Mucosa of rectum (tissue), 2 donors: ENCODE measurements around the gene DIS3L2.

Experiments
- H3K27ac ChIP-seq, 2 donors: one replicate each; pipeline ENCODE4 v1.7.0; 2013; ENCODE audit warnings: inconsistent platforms in 2 of 2, low read depth in 2 of 2, low read length in 2 of 2
- H3K27me3 ChIP-seq, 2 donors: one replicate each; pipeline ENCODE4 v1.7.0; 2013; ENCODE audit warnings: low read length in 2 of 2; ENCODE audit not compliant: control insufficient read depth in 2 of 2, insufficient read depth in 2 of 2
- H3K36me3 ChIP-seq, 2 donors: one replicate each; pipeline ENCODE4 v1.7.0; 2013; ENCODE audit warnings: low read length in 2 of 2; ENCODE audit not compliant: control insufficient read depth in 2 of 2, insufficient read depth in 2 of 2
- H3K4me1 ChIP-seq, 2 donors: one replicate each; pipeline ENCODE4 v1.7.0; 2013; ENCODE audit warnings: low read length in 2 of 2, mild to moderate bottlenecking in 1 of 2; ENCODE audit not compliant: control insufficient read depth in 2 of 2, insufficient read depth in 2 of 2
- H3K4me3 ChIP-seq, 2 donors: one replicate each; pipeline ENCODE4 v1.7.0; 2013; ENCODE audit warnings: low read length in 2 of 2
- H3K9ac ChIP-seq, 2 donors: one replicate each; pipeline ENCODE4 v1.7.0; 2013; ENCODE audit warnings: low read length in 2 of 2, low read depth in 1 of 2, mild to moderate bottlenecking in 1 of 2
- H3K9me3 ChIP-seq, 2 donors: one replicate each; pipeline ENCODE4 v1.7.0; 2013; ENCODE audit warnings: low read length in 2 of 2; ENCODE audit not compliant: control insufficient read depth in 2 of 2
- donor health status: healthy.
- donor health status: Normal muscosa, but diverticular disease.

The DIS3L2 gene

GRCh38 chr2:232049350-232049749 lies 87.8 kb downstream of the DIS3L2 start:
- Histone ChIP-seq H3K27me3 (no peaks in the 10 kb centered on the region), H3K9me3 (no peaks in the 10 kb centered on the region), H3K27ac (no peak overlapping the region), H3K9ac (no peak overlapping the region), H3K4me1 (no peaks in the 10 kb centered on the region), H3K36me3 (no peaks in the 10 kb centered on the region), H3K4me3 (no peak overlapping the region)

GRCh38 chr2:232052591-232052990 lies 91.1 kb downstream of the DIS3L2 start:
- H3K4me1 ChIP-seq = no peaks in the 10 kb centered on the region
- no peak overlapping the region for H3K27ac ChIP-seq
- H3K36me3 ChIP-seq = no peaks in the 10 kb centered on the region
- H3K4me3 ChIP-seq = no peak overlapping the region
- H3K27me3 ChIP-seq = no peaks in the 10 kb centered on the region
- H3K9ac ChIP-seq = no peak overlapping the region
- H3K9me3 ChIP-seq = no peaks in the 10 kb centered on the region

- H3K27ac ChIP-seq = no peak overlapping the region
- no peaks in the 10 kb centered on the region for H3K9me3 ChIP-seq
- H3K9ac ChIP-seq = no peak overlapping the region
- no peaks in the 10 kb centered on the region for H3K36me3 ChIP-seq
- no peaks in the 10 kb centered on the region for H3K4me1 ChIP-seq
- H3K4me3 ChIP-seq = no peak overlapping the region
- no peaks in the 10 kb centered on the region for H3K27me3 ChIP-seq
Observed at GRCh38 chr2:232053777-232054176, 92.3 kb downstream of the DIS3L2 start.

- Histone ChIP-seq H3K36me3 (no peaks in the 10 kb centered on the region), H3K4me3 (no peak overlapping the region), H3K9ac (no peak overlapping the region), H3K4me1 (no peaks in the 10 kb centered on the region), H3K9me3 (no peaks in the 10 kb centered on the region), H3K27me3 (no peaks in the 10 kb centered on the region), H3K27ac (no peak overlapping the region)
Observed at GRCh38 chr2:232058063-232058877, 96.8 kb downstream of the DIS3L2 start.

GRCh38 chr2:232058931-232059330 lies 97.4 kb downstream of the DIS3L2 start:
- H3K27me3 ChIP-seq = no peaks in the 10 kb centered on the region
- no peaks in the 10 kb centered on the region for H3K36me3 ChIP-seq
- no peak overlapping the region for H3K27ac ChIP-seq
- H3K9ac ChIP-seq = no peak overlapping the region
- no peaks in the 10 kb centered on the region for H3K4me1 ChIP-seq
- H3K9me3 ChIP-seq = no peaks in the 10 kb centered on the region
- H3K4me3 ChIP-seq = no peak overlapping the region

GRCh38 chr2:232061265-232061664 lies 99.8 kb downstream of the DIS3L2 start:
- Histone ChIP-seq H3K27me3 (no peaks in the 10 kb centered on the region), H3K4me3 (no peak overlapping the region)

GRCh38 chr2:232073026-232073425 lies 111.5 kb downstream of the DIS3L2 start:
- Histone ChIP-seq H3K9ac (no peak overlapping the region), H3K27me3 (no peaks in the 10 kb centered on the region), H3K4me3 (no peak overlapping the region), H3K9me3 (no peaks in the 10 kb centered on the region), H3K4me1 (no peaks in the 10 kb centered on the region), H3K36me3 (no peaks in the 10 kb centered on the region), H3K27ac (no peak overlapping the region)

More at GRCh38 chr2:232061265-232061664, 99.8 kb downstream of the DIS3L2 start:
- Histone ChIP-seq H3K4me1 (no peaks in the 10 kb centered on the region), H3K9ac (no peak overlapping the region), H3K36me3 (no peaks in the 10 kb centered on the region), H3K9me3 (no peaks in the 10 kb centered on the region), H3K27ac (no peak overlapping the region)

- H3K4me1 ChIP-seq = no peaks in the 10 kb centered on the region
Observed at GRCh38 chr2:232073699-232074098, 112.2 kb downstream of the DIS3L2 start.

GRCh38 chr2:232075080-232075479 lies 113.6 kb downstream of the DIS3L2 start:
- H3K4me1 ChIP-seq = no peaks in the 10 kb centered on the region
- H3K4me3 ChIP-seq = no peak overlapping the region
- H3K9ac ChIP-seq = no peak overlapping the region
- H3K27me3 ChIP-seq = no peaks in the 10 kb centered on the region
- no peaks in the 10 kb centered on the region for H3K36me3 ChIP-seq
- no peaks in the 10 kb centered on the region for H3K9me3 ChIP-seq
- H3K27ac ChIP-seq = no peak overlapping the region

More at GRCh38 chr2:232073699-232074098, 112.2 kb downstream of the DIS3L2 start:
- Histone ChIP-seq H3K9ac (no peak overlapping the region), H3K27ac (no peak overlapping the region), H3K27me3 (no peaks in the 10 kb centered on the region), H3K9me3 (no peaks in the 10 kb centered on the region), H3K36me3 (no peaks in the 10 kb centered on the region), H3K4me3 (no peak overlapping the region)

- H3K9me3 ChIP-seq = no peaks in the 10 kb centered on the region
- no peak overlapping the region for H3K9ac ChIP-seq
- H3K4me3 ChIP-seq = no peak overlapping the region
- no peaks in the 10 kb centered on the region for H3K36me3 ChIP-seq
- H3K27ac ChIP-seq = no peak overlapping the region
- no peaks in the 10 kb centered on the region for H3K4me1 ChIP-seq
- no peaks in the 10 kb centered on the region for H3K27me3 ChIP-seq
Observed at GRCh38 chr2:232075859-232076258, 114.3 kb downstream of the DIS3L2 start.
